ENCODE results near the gene ZNF655. TPM values are rescaled to one million over a fixed set of nuclear protein-coding genes. Genes with fewer than 3 reads are reported as not detected.
"Not testable (repeated sequence)": the region's sequence is repeated elsewhere in the genome, so short reads cannot be mapped to it uniquely, and the experiment has no call there.

ZNF655 gene
- total RNA-seq, 5 donors from 2014 or later (not counting 1 experiment from before 2014, with no cell fraction given): 145 to 163 (median 157) TPM

GRCh38 chr7:99576251-99576650 is 17.8 kb downstream of the ZNF655 start:
- POLR2A ChIA-PET: interaction anchor here (0.5 to 0.6 kb wide), 2 partner anchors 17 to 347 kb away, joined by 4 to 8 read pairs; no protein-coding TSS in a partner anchor
- H3K27me3 Mint-ChIP-seq: no peaks in the 10 kb centered on the region

GRCh38 chr7:99579281-99579955 is 21.0 kb downstream of the ZNF655 start:
- peaks cover 12 to 15% (median 14%) of the 10 kb centered on the region in 3 donors for H3K4me1 Mint-ChIP-seq
- peak overlapping the region; percentile 82 to 91 (median 91) for H3K4me3 Mint-ChIP-seq
- H3K27me3 Mint-ChIP-seq: no peaks in the 10 kb centered on the region
- Histone ChIP-seq H3K4me1 (ENCODE audit: control insufficient read depth in 1 of 2, extremely low read depth in 1 of 2, insufficient read depth in 2 of 2, low read length in 2 of 2) (peaks cover 0 to 15% of the 10 kb centered on the region in 2 experiments), H3K4me3 (ENCODE audit: control insufficient read depth in 1 of 2, extremely low read depth in 1 of 2, low read length in 1 of 2) (peak overlapping the region; percentile 63 to 86), H3K27ac (ENCODE audit: low read length) (peak overlapping the region; percentile 6), H3K36me3 (ENCODE audit: control insufficient read depth in 2 of 2, extremely low read depth in 1 of 2, insufficient read depth in 1 of 2, low read length in 1 of 2) (no peaks in the 10 kb centered on the region), H3K9me3 (no peaks in the 10 kb centered on the region), H3K27me3 (replicated peaks in 1 of 2; ENCODE audit: control insufficient read depth in 2 of 2, extremely low read depth in 1 of 2, insufficient read depth in 2 of 2, low read length in 1 of 2) (no peaks in the 10 kb centered on the region)
- ATAC-seq (replicated peaks in 1 of 4) (no peak), DNase-seq (no peak)
- CTCF ChIA-PET: interaction anchor here in 1 of 2 donors (0.5 to 0.9 kb wide), 2 partner anchors 157 to 171 kb away, joined by 3 read pairs; partner anchors contain the start of gene PDAP1
- 56% methylated on average over 3 of the region's 10 CpGs for WGBS (ENCODE audit: insufficient coverage)
- H3K27ac Mint-ChIP-seq: peak overlapping the region; percentile 71 to 72
- no peaks in the 10 kb centered on the region for H3K36me3 Mint-ChIP-seq
- H3K9me3 Mint-ChIP-seq: no peaks in the 10 kb centered on the region
- POLR2A ChIA-PET: interaction anchor here in 1 of 2 donors (0.6 kb wide), 1 partner anchor 8 kb away, joined by 4 read pairs; no protein-coding TSS in a partner anchor

More at GRCh38 chr7:99576251-99576650, 17.8 kb downstream of the ZNF655 start:
- Mint-ChIP-seq H3K27ac (no peak overlapping the region), H3K9me3 (no peaks in the 10 kb centered on the region), H3K4me1 (peaks cover 13 to 16% (median 13%) of the 10 kb centered on the region in 3 donors), H3K4me3 (no peak overlapping the region), H3K36me3 (peaks cover 27% of the 10 kb centered on the region)
- no peak for ATAC-seq (replicated peaks in 1 of 4)
- Histone ChIP-seq H3K27ac (ENCODE audit: low read length) (no peak overlapping the region), H3K4me1 (ENCODE audit: control insufficient read depth in 1 of 2, extremely low read depth in 1 of 2, insufficient read depth in 2 of 2, low read length in 2 of 2) (peaks cover 0 to 15% of the 10 kb centered on the region in 2 experiments), H3K27me3 (replicated peaks in 1 of 2; ENCODE audit: control insufficient read depth in 2 of 2, extremely low read depth in 1 of 2, insufficient read depth in 2 of 2, low read length in 1 of 2) (no peaks in the 10 kb centered on the region), H3K9me3 (no peaks in the 10 kb centered on the region), H3K4me3 (ENCODE audit: control insufficient read depth in 1 of 2, extremely low read depth in 1 of 2, low read length in 1 of 2) (no peak overlapping the region), H3K36me3 (ENCODE audit: control insufficient read depth in 2 of 2, extremely low read depth in 1 of 2, insufficient read depth in 1 of 2, low read length in 1 of 2) (peaks cover 0 to 23% of the 10 kb centered on the region in 2 donors)
- DNase-seq: no peak
- CTCF ChIA-PET: no interaction called here
- no CpG with 5 or more reads among the region's 3 CpGs for WGBS (ENCODE audit: insufficient coverage)

- Histone ChIP-seq H3K4me3 (ENCODE audit: control insufficient read depth in 1 of 2, extremely low read depth in 1 of 2, low read length in 1 of 2) (peak overlapping the region; percentile 63 to 86), H3K9me3 (no peaks in the 10 kb centered on the region), H3K4me1 (ENCODE audit: control insufficient read depth in 1 of 2, extremely low read depth in 1 of 2, insufficient read depth in 2 of 2, low read length in 2 of 2) (peaks cover 0 to 15% of the 10 kb centered on the region in 2 experiments), H3K27ac (ENCODE audit: low read length) (peak overlapping the region; percentile 39), H3K36me3 (ENCODE audit: control insufficient read depth in 2 of 2, extremely low read depth in 1 of 2, insufficient read depth in 1 of 2, low read length in 1 of 2) (no peaks in the 10 kb centered on the region), H3K27me3 (replicated peaks in 1 of 2; ENCODE audit: control insufficient read depth in 2 of 2, extremely low read depth in 1 of 2, insufficient read depth in 2 of 2, low read length in 1 of 2) (no peaks in the 10 kb centered on the region)
- no peaks in the 10 kb centered on the region for H3K27me3 Mint-ChIP-seq
- DNase-seq: peak in 34 of 35 experiments; percentile 16 to 74 (median 50)
- peak overlapping the region; percentile 82 to 91 (median 91) for H3K4me3 Mint-ChIP-seq
- no peaks in the 10 kb centered on the region for H3K9me3 Mint-ChIP-seq
- ChIA-PET CTCF (interaction anchor here in 1 of 2 donors (0.5 to 0.9 kb wide), 2 partner anchors 20 to 172 kb away, joined by 3 to 4 read pairs; partner anchors contain the start of gene PDAP1), POLR2A (interaction anchor here (0.6 to 0.7 kb wide), 4 partner anchors 9 to 257 kb away, joined by 3 to 7 read pairs (median 4); partner anchors contain the start of gene ZSCAN25 (in 1 of the 2))
- peak; percentile 83 to 90 (median 85) for ATAC-seq (replicated peaks in 1 of 4)
- H3K4me1 Mint-ChIP-seq: peaks cover 12 to 15% (median 14%) of the 10 kb centered on the region in 3 donors
- H3K36me3 Mint-ChIP-seq: no peaks in the 10 kb centered on the region
- peak overlapping the region; percentile 76 to 81 for H3K27ac Mint-ChIP-seq
- whole genome bisulfite sequencing (ENCODE audit: insufficient coverage): 2% methylated on average over 43 of the region's 54 CpGs
Measured at GRCh38 chr7:99579956-99580777, 21.7 kb downstream of the ZNF655 start.

- Histone ChIP-seq H3K4me1 (ENCODE audit: control insufficient read depth in 1 of 2, extremely low read depth in 1 of 2, insufficient read depth in 2 of 2, low read length in 2 of 2) (peaks cover 0 to 15% of the 10 kb centered on the region in 2 experiments), H3K4me3 (ENCODE audit: control insufficient read depth in 1 of 2, extremely low read depth in 1 of 2, low read length in 1 of 2) (peak overlapping the region; percentile 63 to 86), H3K27ac (ENCODE audit: low read length) (peak overlapping the region; percentile 39)
- ChIA-PET CTCF (interaction anchor here in 1 of 2 donors (0.5 kb wide), 1 partner anchor 21 kb away, joined by 4 read pairs; no protein-coding TSS in a partner anchor), POLR2A (interaction anchor here (0.6 to 0.7 kb wide), 3 partner anchors 36 to 257 kb away, joined by 3 to 7 read pairs (median 4); partner anchors contain the start of gene ZSCAN25 (in 1 of the 2))
- H3K27me3 ChIP-seq (replicated peaks in 1 of 2; ENCODE audit: control insufficient read depth in 2 of 2, extremely low read depth in 1 of 2, insufficient read depth in 2 of 2, low read length in 1 of 2); DNase-seq; H3K27me3 Mint-ChIP-seq; H3K9me3 ChIP-seq; ATAC-seq (replicated peaks in 1 of 4); H3K9me3 Mint-ChIP-seq; H3K36me3 ChIP-seq (ENCODE audit: control insufficient read depth in 2 of 2, extremely low read depth in 1 of 2, insufficient read depth in 1 of 2, low read length in 1 of 2); H3K36me3 Mint-ChIP-seq: not testable (repeated sequence)
- H3K4me1 Mint-ChIP-seq: peaks cover 12 to 15% (median 14%) of the 10 kb centered on the region in 3 donors
- WGBS (ENCODE audit: insufficient coverage): no CpG with 5 or more reads among the region's 4 CpGs
- peak overlapping the region; percentile 76 to 81 for H3K27ac Mint-ChIP-seq
- H3K4me3 Mint-ChIP-seq: peak overlapping the region; percentile 82 to 91 (median 91)
Measured at GRCh38 chr7:99580778-99581332, 22.4 kb downstream of the ZNF655 start.

GRCh38 chr7:99588868-99589267 is 30.4 kb downstream of the ZNF655 start:
- no peaks in the 10 kb centered on the region for H3K9me3 ChIP-seq
- no peak overlapping the region for H3K27ac ChIP-seq (ENCODE audit: low read length)
- WGBS (ENCODE audit: insufficient coverage): no CpG with 5 or more reads among the region's 3 CpGs
- POLR2A ChIA-PET: no interaction called here
- CTCF ChIA-PET: no interaction called here
- no peaks in the 10 kb centered on the region for H3K36me3 Mint-ChIP-seq
- no peaks in the 10 kb centered on the region for H3K36me3 ChIP-seq (ENCODE audit: control insufficient read depth in 2 of 2, extremely low read depth in 1 of 2, insufficient read depth in 1 of 2, low read length in 1 of 2)
- no peak overlapping the region for H3K4me3 Mint-ChIP-seq
- H3K27me3 ChIP-seq (replicated peaks in 1 of 2; ENCODE audit: control insufficient read depth in 2 of 2, extremely low read depth in 1 of 2, insufficient read depth in 2 of 2, low read length in 1 of 2): no peaks in the 10 kb centered on the region
- no peaks in the 10 kb centered on the region for H3K4me1 ChIP-seq (ENCODE audit: control insufficient read depth in 1 of 2, extremely low read depth in 1 of 2, insufficient read depth in 2 of 2, low read length in 2 of 2)
- no peak overlapping the region for H3K27ac Mint-ChIP-seq
- no peak for ATAC-seq (replicated peaks in 1 of 4)
- no peak overlapping the region for H3K4me3 ChIP-seq (ENCODE audit: control insufficient read depth in 1 of 2, extremely low read depth in 1 of 2, low read length in 1 of 2)
- no peaks in the 10 kb centered on the region for H3K4me1 Mint-ChIP-seq
- H3K9me3 Mint-ChIP-seq: no peaks in the 10 kb centered on the region
- peaks cover 5 to 6% of the 10 kb centered on the region in 2 donors for H3K27me3 Mint-ChIP-seq
- DNase-seq: no peak

Measured in T-cell (primary cell).